Fibroblast of lung (primary cell): ENCODE results near the gene PACSIN1.

Experiments used
- CTCF ChIP-seq, 2 donors: IDR thresholded peaks in 1 of 2; conservative IDR thresholded peaks in 1 of 2; 1 replicate in 1 of 2; 2 replicates in 1 of 2; pipeline ENCODE4 v1.5.1; 2011 to 2012; ENCODE audit warnings: low read length in 2 of 2, control low read depth in 1 of 2, inconsistent platforms in 1 of 2, low read depth in 1 of 2, mild to moderate bottlenecking in 1 of 2
- EZH2 ChIP-seq: IDR thresholded peaks from 2 replicates; pipeline ENCODE4 v1.5.1; 2012; ENCODE audit warnings: low read length, control low read depth, mild to moderate bottlenecking; ENCODE audit errors: missing control alignments

GRCh38 chr6:34514112-34514511 is 48.2 kb downstream of the PACSIN1 start:
- TF ChIP-seq CTCF (conservative IDR thresholded peaks at IDR 0.05 in 1 of 2, IDR thresholded peaks at IDR 0.05 in 1 of 2; ENCODE audit: low read depth in 1 of 2, low read length in 2 of 2) (no peak), EZH2 (no peak)
